A549 (cell line): ENCODE results near the gene F11R.

Experiments
- CTCF ChIP-seq: fragments of >200 bp; sonication (Bioruptor Twin); formaldehyde crosslinking; IDR thresholded peaks from 3 replicates; pipeline ENCODE4 v1.5.1; 2016
- KDM1A ChIP-seq: fragments of 200-600 bp; sonication (generic); IDR thresholded peaks from 2 replicates; pipeline ENCODE4 v1.6.1; 2016; ENCODE audit warnings: low read depth, mild to moderate bottlenecking
- MAFK ChIP-seq: fragments of 450-650 bp; IDR thresholded peaks from 2 replicates; pipeline ENCODE4 v1.6.1; 2014; ENCODE audit not compliant: partially characterized antibody
- MYC ChIP-seq: IDR thresholded peaks from 2 replicates; pipeline ENCODE4 v1.6.1; 2012; ENCODE audit warnings: mild to moderate bottlenecking, inconsistent platforms, low read length, improper control_type of control experiment, borderline replicate concordance
- POLR2A ChIP-seq: IDR thresholded peaks from 2 replicates; pipeline ENCODE4 v1.6.1; 2012; ENCODE audit warnings: mild to moderate bottlenecking, low read length
- SMC3 ChIP-seq: fragments of >200 bp; sonication (Bioruptor Twin); formaldehyde crosslinking; IDR thresholded peaks from 3 replicates; pipeline ENCODE4 v1.6.1; 2018; ENCODE audit warnings: inconsistent platforms
- TP53 ChIP-seq: fragments of 250-450 bp; sonication (Bioruptor Pico); IDR thresholded peaks from 2 replicates; pipeline ENCODE4 v1.5.0; 2021; ENCODE audit warnings: mild to moderate bottlenecking, moderate library complexity
- TF ChIP-seq, protein P1 (sequence below): fragments of 450-650 bp; IDR thresholded peaks from 2 replicates; pipeline ENCODE4 v1.6.1; 2014; ENCODE audit warnings: antibody characterized with exemption

DNA sequence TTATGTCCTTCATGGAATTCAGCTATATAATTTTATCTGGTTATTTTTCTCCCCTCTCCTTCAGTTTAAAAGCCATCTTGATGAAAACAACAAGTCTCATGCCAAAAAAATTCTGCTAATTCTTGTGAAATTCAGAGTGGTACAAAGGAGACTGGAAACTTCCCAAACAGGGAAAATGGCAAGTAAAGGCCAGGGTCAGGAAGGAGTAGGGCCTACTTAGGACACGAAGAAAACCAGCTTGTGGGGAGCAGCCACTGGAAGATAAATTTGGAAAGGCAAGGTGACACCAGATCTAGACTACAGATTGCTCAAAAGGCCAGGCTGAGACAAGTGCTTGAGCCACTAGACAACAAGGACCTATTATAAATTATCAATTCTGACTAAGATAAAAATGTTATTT lies 11.5 kb upstream of the F11R start:
- TF ChIP-seq CTCF, result no peak
- no peak for TF ChIP-seq POLR2A
- TF ChIP-seq, protein P1, sequence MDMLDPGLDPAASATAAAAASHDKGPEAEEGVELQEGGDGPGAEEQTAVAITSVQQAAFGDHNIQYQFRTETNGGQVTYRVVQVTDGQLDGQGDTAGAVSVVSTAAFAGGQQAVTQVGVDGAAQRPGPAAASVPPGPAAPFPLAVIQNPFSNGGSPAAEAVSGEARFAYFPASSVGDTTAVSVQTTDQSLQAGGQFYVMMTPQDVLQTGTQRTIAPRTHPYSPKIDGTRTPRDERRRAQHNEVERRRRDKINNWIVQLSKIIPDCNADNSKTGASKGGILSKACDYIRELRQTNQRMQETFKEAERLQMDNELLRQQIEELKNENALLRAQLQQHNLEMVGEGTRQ, result no peak
- TF ChIP-seq MYC, result no peak
- no peak for TF ChIP-seq TP53 (CRISPR knock-in tag)
- no peak for TF ChIP-seq MAFK
- TF ChIP-seq SMC3, result no peak
- no peak for TF ChIP-seq KDM1A
